GM06990 (cell line): ENCODE results near the gene PTMS.

Experiments
- DNase-seq: peaks from one replicate; pipeline ENCODE4 v3.0.0-alpha.2; 2011; ENCODE audit not compliant: insufficient read length; ENCODE audit errors: extremely low read depth
- H3K27me3 ChIP-seq: replicated peaks from 2 replicates; pipeline ENCODE4 v1.6.0; 2011; ENCODE audit warnings: low read length; ENCODE audit not compliant: control insufficient read depth, insufficient read depth
- H3K36me3 ChIP-seq: 2 replicates; pipeline ENCODE4 v1.5.1; 2011; ENCODE audit warnings: low read length; ENCODE audit not compliant: control insufficient read depth, insufficient read depth
- H3K4me3 ChIP-seq: replicated peaks from 2 replicates; pipeline ENCODE4 v1.5.1; 2011; ENCODE audit warnings: low read depth, mild to moderate bottlenecking, control low read depth, low read length
- CTCF ChIP-seq: IDR thresholded peaks from 2 replicates; pipeline ENCODE4 v1.5.1; 2011; ENCODE audit warnings: low read length, control low read depth, mild to moderate bottlenecking, inconsistent platforms; ENCODE audit not compliant: insufficient read depth, poor library complexity, severe bottlenecking

The PTMS gene

GRCh38 chr12:6792522-6793201 is 26.5 kb downstream of the PTMS start:
- no peaks in the 10 kb centered on the region for H3K27me3 ChIP-seq
- no peak for DNase-seq
- no peak for TF ChIP-seq CTCF
- no peak overlapping the region for H3K4me3 ChIP-seq
- no peaks in the 10 kb centered on the region for H3K36me3 ChIP-seq

DNA sequence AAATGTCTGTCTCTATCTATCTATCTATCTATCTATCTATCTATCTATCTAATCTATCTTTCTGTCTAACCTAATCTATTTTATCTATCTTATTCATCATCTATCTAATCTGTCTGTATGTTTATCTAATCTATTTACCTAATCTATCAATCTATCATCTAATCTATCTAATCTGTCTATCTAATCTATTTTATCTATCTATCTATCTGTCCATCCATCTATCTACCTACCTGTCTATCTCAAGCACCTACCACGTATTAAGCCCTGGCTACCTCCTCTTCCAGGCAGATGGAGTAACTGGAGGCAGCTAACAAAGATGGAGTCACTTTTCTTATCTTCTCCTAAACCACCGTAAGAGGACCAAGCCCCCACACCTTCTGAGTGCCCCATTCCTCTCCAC is 28.9 kb downstream of the PTMS start:
- DNase-seq, result no peak
- Histone ChIP-seq H3K27me3 (no peaks in the 10 kb centered on the region), H3K4me3 (no peak overlapping the region), H3K36me3 (no peaks in the 10 kb centered on the region)
- TF ChIP-seq CTCF, result no peak

GRCh38 chr12:6796576-6796975 is 30.4 kb downstream of the PTMS start:
- H3K36me3 ChIP-seq, result no peaks in the 10 kb centered on the region
- H3K27me3 ChIP-seq, result no peaks in the 10 kb centered on the region
- TF ChIP-seq CTCF, result no peak
- no peak overlapping the region for H3K4me3 ChIP-seq
- no peak for DNase-seq

- no peaks in the 10 kb centered on the region for H3K27me3 ChIP-seq
- H3K4me3 ChIP-seq, result no peak overlapping the region
- no peak for DNase-seq
- H3K36me3 ChIP-seq, result no peaks in the 10 kb centered on the region
- no peak for TF ChIP-seq CTCF
Measured at GRCh38 chr12:6799147-6799546, 33.0 kb downstream of the PTMS start.

DNA sequence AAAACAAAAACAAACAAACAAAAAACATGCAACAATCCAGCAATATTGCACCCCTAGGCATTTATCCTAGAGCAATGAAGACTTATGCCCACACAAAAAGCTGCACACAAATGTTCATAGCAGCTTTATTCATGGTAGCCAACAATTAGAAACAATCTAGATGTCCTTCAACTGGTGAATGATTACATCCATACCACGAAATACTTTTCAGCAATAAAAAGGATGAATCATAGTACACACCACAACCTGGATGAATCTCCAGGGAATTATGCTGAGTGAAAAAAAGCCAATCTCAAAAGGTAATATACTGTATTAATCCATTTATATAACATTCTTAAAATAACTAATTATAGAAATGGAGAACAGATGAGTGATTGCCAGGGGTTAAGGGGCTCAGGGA is 41.0 kb downstream of the PTMS start:
- Histone ChIP-seq H3K36me3 (no peaks in the 10 kb centered on the region), H3K27me3 (no peaks in the 10 kb centered on the region), H3K4me3 (no peak overlapping the region)
- no peak for DNase-seq
- no peak for TF ChIP-seq CTCF

GRCh38 chr12:6809056-6809455 is 42.9 kb downstream of the PTMS start:
- no peaks in the 10 kb centered on the region for H3K36me3 ChIP-seq
- no peak for TF ChIP-seq CTCF

More at GRCh38 chr12:6809056-6809455, 42.9 kb downstream of the PTMS start:
- Histone ChIP-seq H3K4me3 (no peak overlapping the region), H3K27me3 (no peaks in the 10 kb centered on the region)
- no peak for DNase-seq
